Superior temporal gyrus (tissue), 1 donor: ENCODE results near the gene HOXD9.

Experiments
- DNase-seq: peaks from one replicate; pipeline ENCODE4 v3.0.0-alpha.2; 2016; ENCODE audit errors: extremely low spot score

HOXD9 gene

DNA sequence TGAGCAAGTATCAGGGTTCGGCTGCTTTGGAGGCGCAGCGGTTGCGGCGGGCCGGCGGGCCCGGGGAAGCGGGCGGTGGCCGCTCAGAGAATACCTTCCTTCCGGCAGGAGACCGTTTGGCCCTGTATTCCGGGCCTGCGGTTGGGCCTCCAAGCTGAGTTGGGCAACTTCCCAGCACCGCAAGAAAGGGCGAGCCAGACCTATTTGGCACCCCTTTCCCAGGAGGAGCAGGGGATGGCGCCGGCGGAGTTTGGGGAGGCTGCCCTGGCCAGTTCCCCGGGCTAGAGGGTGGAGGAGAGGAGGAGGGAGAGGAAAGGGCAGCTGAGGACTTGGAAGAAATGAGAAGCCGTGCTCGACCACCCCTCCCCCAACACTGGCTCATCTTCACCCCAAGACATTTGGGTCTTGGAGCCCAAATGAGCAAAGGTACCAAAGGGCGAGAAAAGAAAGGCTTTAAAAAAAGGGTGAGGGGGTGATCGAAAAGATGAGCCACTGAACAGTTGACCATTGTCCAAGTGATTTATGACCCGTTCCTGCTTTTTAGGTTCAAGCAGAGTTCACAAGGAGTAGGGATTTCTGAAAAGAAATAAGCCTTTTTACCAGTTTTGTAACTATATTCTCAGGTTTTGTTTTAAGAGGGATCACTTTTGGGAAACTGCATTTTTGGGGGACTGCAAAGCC lies 43.0 kb downstream of the HOXD9 start:
- DNase-seq = no peak

DNA sequence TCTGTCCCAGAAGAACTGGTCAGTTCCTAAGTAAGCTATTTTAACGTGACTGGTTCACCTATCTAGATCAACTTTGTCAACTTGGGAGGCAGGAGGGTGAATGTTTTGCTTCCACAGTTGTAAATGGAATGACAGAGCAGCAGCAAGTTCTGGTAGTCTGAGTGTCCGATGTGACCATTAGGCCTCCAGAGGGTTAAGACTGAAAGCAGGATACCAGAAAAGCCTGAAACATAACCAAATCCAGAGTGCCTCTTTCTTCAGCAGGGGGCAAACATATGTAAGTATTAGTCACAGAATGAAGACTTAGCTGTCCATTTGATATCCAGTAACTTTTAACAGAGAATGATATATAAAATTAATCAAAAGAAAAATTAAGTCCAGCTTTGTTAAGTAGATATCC lies 43.8 kb downstream of the HOXD9 start:
- DNase-seq = no peak

DNA sequence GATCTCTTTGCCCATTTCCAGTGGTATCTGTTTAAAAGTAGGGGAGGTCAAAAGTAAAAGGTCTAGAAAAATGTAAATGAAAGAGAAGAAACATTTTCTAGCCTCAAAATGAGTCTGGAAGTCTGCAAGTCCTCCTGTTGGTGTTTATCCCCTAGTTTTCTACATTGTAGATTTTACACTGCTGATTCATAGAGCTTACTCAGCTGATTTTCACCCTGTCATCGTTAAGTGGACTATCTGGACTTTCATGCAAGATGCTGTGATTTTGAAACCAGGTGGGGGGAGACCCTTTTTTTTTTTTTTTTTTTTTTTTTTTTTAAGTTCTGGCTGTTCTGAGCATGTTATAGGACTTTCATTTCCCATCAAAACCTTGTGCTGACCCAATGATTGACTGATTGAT lies 44.9 kb downstream of the HOXD9 start:
- DNase-seq = no peak

DNA sequence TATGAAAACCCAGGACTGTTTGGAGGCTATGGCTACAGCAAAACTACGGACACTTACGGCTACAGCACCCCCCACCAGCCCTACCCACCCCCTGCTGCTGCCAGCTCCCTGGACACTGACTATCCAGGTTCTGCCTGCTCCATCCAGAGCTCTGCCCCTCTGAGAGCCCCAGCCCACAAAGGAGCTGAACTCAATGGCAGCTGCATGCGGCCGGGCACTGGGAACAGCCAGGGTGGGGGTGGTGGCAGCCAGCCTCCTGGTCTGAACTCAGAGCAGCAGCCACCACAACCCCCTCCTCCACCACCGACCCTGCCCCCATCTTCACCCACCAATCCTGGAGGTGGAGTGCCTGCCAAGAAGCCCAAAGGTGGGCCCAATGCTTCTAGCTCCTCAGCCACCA lies 46.7 kb downstream of the HOXD9 start:
- no peak for DNase-seq

DNA sequence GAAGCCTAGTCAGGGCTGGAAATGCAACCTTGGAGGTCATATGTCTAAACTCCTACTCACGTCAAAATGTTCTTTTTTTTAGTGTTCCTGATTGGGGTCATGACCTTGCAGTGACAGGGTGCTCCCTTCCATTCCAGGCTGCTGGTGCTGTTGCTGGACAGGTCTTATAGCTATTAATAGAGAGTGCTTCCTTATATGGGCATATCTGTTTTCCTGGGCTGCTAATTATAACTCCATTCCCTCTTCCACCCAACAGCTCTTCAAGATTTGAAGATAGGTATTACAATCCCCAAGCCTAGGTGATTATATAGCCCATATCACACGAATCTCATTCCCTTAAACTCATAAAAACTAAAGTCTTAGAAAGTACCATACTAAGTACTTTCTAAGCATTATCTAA lies 47.2 kb downstream of the HOXD9 start:
- no peak for DNase-seq

DNA sequence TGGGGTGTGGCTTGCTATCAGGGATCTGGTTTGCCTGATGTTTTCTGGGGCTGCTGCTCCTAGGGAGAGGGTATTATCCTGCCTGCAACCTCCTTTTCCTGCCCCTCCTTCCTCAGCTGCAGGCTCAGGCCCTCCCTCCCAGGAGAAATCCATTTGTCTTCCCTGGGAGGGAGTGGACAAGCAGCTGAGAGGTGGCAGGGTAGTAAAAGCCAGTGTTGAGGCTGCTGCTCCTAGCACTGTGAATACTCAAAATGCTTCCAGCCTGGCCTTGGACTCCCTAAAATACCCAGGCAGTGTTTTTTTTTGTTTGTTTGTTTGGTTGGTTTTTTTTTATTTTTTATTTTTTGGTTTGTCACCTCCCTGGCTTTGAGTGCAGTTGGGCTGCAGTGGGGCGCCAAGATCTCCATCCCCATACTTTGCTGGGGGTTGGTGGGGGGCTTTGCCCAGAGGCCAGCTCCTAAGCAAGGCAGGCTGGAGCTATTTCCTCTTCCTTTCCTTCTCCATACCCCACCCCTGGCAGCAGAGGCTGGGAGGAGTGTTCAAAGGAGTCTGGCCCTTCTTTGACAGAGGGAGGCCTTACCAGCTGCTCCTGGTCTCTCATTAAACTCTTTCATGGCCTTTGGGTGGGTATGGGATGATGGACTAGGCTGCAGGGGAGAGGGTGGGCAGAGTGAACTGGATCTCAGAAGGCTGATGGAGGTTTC lies 48.2 kb downstream of the HOXD9 start:
- DNase-seq = no peak

DNA sequence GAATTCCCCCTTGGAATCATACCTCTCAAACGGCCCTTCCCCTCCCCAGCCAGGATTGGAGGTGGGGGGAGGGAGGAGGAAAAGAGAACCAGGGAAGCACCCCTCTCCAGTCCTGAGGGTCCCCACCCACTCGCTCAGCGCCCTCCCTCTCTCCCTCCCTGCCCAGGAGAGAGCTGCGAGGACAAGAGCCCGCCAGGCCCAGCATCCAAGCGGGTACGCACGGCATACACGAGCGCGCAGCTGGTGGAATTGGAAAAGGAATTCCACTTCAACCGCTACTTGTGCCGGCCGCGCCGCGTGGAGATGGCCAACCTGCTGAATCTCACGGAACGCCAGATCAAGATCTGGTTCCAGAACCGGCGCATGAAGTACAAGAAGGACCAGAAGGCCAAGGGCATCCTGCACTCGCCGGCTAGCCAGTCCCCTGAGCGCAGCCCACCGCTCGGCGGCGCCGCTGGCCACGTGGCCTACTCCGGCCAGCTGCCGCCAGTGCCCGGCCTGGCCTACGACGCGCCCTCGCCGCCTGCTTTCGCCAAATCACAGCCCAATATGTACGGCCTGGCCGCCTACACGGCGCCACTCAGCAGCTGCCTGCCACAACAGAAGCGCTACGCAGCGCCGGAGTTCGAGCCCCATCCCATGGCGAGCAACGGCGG lies 49.0 kb downstream of the HOXD9 start:
- DNase-seq = no peak

DNA sequence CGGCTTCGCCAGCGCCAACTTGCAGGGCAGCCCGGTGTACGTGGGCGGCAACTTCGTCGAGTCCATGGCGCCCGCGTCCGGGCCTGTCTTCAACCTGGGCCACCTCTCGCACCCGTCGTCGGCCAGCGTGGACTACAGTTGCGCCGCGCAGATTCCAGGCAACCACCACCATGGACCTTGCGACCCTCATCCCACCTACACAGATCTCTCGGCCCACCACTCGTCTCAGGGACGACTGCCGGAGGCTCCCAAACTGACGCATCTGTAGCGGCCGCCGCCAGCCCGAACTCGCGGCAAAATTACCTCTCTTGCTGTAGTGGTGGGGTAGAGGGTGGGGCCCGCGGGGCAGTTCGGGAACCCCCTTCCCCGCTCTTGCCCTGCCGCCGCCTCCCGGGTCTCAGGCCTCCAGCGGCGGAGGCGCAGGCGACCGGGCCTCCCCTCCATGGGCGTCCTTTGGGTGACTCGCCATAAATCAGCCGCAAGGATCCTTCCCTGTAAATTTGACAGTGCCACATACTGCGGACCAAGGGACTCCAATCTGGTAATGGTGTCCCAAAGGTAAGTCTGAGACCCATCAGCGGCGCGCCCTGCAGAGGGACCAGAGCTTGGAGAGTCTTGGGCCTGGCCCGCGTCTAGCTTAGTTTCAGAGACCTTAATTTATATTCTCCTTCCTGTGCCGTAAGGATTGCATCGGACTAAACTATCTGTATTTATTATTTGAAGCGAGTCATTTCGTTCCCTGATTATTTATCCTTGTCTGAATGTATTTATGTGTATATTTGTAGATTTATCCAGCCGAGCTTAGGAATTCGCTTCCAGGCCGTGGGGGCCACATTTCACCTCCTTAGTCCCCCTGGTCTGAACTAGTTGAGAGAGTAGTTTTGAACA lies 49.7 kb downstream of the HOXD9 start:
- no peak for DNase-seq

DNA sequence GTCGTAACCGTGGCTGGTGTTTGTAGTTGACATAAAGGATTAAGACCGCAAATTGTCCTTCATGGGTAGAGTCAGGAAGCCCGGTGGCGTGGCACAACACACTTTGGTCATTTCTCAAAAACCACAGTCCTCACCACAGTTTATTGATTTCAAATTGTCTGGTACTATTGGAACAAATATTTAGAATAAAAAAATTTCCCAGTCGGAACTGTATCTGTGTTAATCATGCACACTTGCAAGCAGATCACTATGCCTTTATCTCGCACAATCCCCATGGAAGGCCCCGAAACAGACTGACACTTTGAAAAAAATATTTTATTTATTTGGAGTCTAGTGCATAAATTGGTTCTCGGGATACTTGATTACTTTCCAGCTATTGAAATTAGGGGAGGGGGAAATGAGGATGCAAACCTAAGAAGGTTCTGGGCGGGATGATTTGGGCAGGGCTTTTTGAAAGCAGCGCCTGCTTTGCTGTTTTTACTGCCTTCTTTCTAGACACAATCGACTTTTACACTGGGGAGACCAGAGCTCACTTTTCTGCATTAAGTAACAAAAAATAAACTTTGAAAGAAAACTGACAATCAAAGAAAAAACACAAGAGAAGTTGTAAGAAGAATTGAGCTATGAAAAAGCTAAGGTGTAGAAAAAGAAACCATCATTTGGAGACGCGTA lies 50.5 kb downstream of the HOXD9 start:
- DNase-seq = no peak

DNA sequence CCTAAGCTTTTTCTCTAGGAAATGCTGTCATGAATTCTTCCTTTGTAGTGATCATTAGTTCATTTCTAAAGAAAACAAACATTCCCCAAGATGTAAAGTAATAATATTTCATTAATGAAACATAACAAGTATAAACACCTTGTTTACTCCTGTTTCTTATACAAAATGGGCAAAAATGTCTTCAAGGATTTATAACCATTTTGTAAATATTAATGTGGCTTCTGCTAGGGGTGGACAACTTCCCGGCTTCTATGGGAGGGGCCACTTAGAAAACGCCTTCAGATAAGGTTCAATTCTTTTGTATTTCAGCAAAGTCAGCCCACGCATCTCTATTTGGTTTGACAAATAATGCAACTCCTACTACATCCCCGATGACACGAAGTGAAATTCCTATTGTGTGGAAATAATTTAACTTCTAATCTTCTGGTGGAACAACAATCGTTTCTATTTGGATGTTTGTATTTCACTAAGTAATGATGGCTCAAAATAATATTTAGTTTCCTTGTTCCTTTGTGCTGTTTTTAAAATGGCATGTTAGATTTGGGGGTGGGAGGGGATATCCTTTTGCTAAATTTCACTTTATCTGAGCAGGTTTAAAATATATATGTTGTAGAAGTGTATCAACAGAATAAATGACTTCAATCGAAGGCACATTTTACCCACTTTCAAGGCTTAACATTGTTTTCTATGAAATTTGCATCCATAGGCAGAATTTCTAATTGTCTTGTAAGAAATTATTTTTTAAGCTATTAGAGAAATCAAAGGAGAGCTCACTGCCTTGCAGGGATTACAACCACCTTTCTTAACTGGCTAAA lies 51.3 kb downstream of the HOXD9 start:
- no peak for DNase-seq

DNA sequence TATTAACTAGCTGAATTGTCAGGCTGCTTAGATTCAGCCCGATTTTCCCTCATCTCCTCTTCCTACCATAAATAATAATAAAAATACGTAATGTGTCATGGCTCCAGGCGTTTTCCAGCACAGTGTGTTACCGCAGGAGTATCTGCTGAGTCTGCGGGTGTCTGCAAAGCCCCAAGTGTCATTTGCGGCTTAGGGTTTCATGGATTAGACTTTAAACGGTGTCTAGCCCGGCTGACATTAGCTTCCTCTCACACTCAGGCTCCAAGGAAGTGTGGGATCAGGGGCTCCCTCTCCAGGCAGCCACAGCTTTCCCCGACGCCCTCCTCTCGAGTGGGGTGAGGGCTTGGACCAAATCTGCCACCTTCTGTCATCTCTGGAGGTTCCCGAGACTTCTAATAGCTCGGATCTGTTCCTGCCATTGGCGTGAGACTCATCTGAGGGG lies 51.9 kb downstream of the HOXD9 start:
- DNase-seq = peak; percentile 51
